KMS-11 (cell line): ENCODE measurements around the gene PPP2R5E.
"Not testable (repeated sequence)": the region's sequence is repeated elsewhere in the genome, so short reads cannot be mapped to it uniquely, and the experiment has no call there.

Source experiments
- H2AFZ ChIP-seq: fragments of 200-600 bp; sonication (generic); 2 replicates; pipeline ENCODE4 v1.6.1; 2016; ENCODE audit warnings: antibody characterized with exemption, mixed run types, low read depth
- H3K27ac ChIP-seq: fragments of 200-600 bp; sonication (generic); 2 replicates; pipeline ENCODE4 v1.6.1; 2016; ENCODE audit warnings: mild to moderate bottlenecking, mixed run types
- H3K27me3 ChIP-seq: fragments of 200-600 bp; sonication (generic); 2 replicates; pipeline ENCODE4 v1.6.1; 2017; ENCODE audit warnings: mild to moderate bottlenecking, low read depth, mixed run types, moderate library complexity; ENCODE audit not compliant: insufficient read depth
- H3K36me3 ChIP-seq: fragments of 200-600 bp; sonication (generic); 2 replicates; pipeline ENCODE4 v1.6.1; 2017; ENCODE audit warnings: mild to moderate bottlenecking, mixed run types; ENCODE audit not compliant: insufficient read depth
- H3K4me1 ChIP-seq: fragments of 200-600 bp; sonication (generic); 2 replicates; pipeline ENCODE4 v1.6.1; 2016; ENCODE audit warnings: mild to moderate bottlenecking, low read depth, mixed run types; ENCODE audit not compliant: poor library complexity, severe bottlenecking
- H3K4me2 ChIP-seq: fragments of 200-600 bp; sonication (generic); 2 replicates; pipeline ENCODE4 v1.7.0; 2016; ENCODE audit warnings: mild to moderate bottlenecking, mixed run types
- H3K4me3 ChIP-seq: fragments of 200-600 bp; sonication (generic); IDR thresholded peaks from 2 replicates; pipeline ENCODE4 v1.6.1; 2017; ENCODE audit warnings: low read depth, low read length, mixed read lengths; ENCODE audit not compliant: insufficient read depth
- H3K79me2 ChIP-seq: fragments of 200-600 bp; sonication (generic); 2 replicates; pipeline ENCODE4 v1.6.1; 2016; ENCODE audit warnings: low read depth, mixed run types; ENCODE audit not compliant: insufficient read depth
- H3K9ac ChIP-seq: fragments of 200-600 bp; sonication (generic); 2 replicates; pipeline ENCODE4 v1.6.1; 2016; ENCODE audit warnings: mild to moderate bottlenecking, mixed run types
- H4K20me1 ChIP-seq: fragments of 200-600 bp; sonication (generic); 2 replicates; pipeline ENCODE4 v1.6.1; 2016; ENCODE audit warnings: mild to moderate bottlenecking, mixed run types; ENCODE audit not compliant: insufficient read depth
- TF ChIP-seq, protein P1 (sequence below): fragments of 200-600 bp; sonication (generic); conservative IDR thresholded peaks from 2 replicates; pipeline ENCODE4 v1.6.1; 2017; ENCODE audit warnings: low read depth, mild to moderate bottlenecking, antibody characterized with exemption, low read length, moderate library complexity, mixed read lengths

Gene PPP2R5E

DNA sequence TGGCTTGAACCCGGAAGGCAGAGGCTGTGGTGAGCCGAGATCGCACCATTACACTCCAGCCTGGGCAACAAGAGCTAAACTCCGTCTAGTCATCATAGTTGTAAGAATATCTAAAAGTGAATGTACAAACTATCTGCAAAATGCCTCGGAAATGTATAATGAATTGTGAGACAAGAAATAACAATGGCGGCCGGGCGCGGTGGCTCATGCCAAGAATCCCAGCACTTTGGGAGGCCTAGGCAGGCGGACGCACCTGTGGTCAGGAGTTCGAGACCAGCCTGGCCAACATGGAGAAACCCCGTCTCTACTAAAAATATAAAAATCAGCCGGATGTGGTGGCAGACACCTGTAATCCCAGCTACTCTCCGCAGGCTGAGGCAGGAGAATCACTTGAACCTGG lies 9.7 kb downstream of the PPP2R5E start:
- H3K79me2 ChIP-seq = peaks cover 23% of the 10 kb centered on the region; the same call in 1 of the 2 replicates
- TF ChIP-seq, protein P1, sequence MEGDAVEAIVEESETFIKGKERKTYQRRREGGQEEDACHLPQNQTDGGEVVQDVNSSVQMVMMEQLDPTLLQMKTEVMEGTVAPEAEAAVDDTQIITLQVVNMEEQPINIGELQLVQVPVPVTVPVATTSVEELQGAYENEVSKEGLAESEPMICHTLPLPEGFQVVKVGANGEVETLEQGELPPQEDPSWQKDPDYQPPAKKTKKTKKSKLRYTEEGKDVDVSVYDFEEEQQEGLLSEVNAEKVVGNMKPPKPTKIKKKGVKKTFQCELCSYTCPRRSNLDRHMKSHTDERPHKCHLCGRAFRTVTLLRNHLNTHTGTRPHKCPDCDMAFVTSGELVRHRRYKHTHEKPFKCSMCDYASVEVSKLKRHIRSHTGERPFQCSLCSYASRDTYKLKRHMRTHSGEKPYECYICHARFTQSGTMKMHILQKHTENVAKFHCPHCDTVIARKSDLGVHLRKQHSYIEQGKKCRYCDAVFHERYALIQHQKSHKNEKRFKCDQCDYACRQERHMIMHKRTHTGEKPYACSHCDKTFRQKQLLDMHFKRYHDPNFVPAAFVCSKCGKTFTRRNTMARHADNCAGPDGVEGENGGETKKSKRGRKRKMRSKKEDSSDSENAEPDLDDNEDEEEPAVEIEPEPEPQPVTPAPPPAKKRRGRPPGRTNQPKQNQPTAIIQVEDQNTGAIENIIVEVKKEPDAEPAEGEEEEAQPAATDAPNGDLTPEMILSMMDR = no peak
- H3K4me2 ChIP-seq = no peak overlapping the region
- H4K20me1 ChIP-seq = no peaks in the 10 kb centered on the region
- no peaks in the 10 kb centered on the region for H3K27me3 ChIP-seq
- no peaks in the 10 kb centered on the region for H3K4me1 ChIP-seq
- H3K9ac ChIP-seq = no peak overlapping the region
- no peak overlapping the region for H3K27ac ChIP-seq
- H3K36me3 ChIP-seq = no peaks in the 10 kb centered on the region
- H3K4me3 ChIP-seq = no peak overlapping the region
- no peak overlapping the region for H2AFZ ChIP-seq

DNA sequence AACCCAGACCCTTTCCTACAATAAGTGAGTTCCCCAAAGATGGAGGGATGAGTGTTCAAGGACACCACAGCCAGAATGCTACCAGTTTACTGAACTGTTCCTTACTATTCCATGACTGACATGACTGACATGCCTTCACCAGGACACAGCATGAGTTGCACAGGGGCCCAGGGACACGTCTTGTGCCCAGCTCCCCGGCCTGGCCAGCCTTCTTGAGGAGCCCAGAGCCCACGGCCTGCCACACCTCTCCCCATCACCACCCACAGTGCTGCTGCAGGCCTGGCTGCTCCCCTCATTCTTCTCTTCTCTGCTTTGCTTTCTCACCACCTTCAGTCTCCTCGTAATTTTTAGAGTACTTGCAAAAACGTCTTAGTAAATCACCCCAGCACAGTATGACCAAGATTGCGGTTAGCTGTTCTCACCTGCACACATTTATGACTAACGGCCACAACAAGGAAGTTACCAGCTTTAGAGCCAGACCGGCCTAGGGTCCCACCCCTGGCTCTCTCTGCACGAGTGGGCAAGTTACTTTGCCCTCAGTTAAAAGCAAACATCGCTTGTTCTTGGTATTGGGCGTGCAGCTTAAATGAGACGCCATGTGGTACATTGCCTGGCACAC lies 18.5 kb downstream of the PPP2R5E start:
- Histone ChIP-seq H3K27me3 (no peaks in the 10 kb centered on the region), H3K4me2 (no peak overlapping the region), H3K9ac (no peak overlapping the region), H3K4me1 (peaks cover 8% of the 10 kb centered on the region), H3K36me3 (no peaks in the 10 kb centered on the region), H4K20me1 (no peaks in the 10 kb centered on the region), H2AFZ (no peak overlapping the region), H3K27ac (no peak overlapping the region), H3K4me3 (no peak overlapping the region), H3K79me2 (peaks cover 16% of the 10 kb centered on the region; the same call in 1 of the 2 replicates)
- TF ChIP-seq, protein P1 = no peak

DNA sequence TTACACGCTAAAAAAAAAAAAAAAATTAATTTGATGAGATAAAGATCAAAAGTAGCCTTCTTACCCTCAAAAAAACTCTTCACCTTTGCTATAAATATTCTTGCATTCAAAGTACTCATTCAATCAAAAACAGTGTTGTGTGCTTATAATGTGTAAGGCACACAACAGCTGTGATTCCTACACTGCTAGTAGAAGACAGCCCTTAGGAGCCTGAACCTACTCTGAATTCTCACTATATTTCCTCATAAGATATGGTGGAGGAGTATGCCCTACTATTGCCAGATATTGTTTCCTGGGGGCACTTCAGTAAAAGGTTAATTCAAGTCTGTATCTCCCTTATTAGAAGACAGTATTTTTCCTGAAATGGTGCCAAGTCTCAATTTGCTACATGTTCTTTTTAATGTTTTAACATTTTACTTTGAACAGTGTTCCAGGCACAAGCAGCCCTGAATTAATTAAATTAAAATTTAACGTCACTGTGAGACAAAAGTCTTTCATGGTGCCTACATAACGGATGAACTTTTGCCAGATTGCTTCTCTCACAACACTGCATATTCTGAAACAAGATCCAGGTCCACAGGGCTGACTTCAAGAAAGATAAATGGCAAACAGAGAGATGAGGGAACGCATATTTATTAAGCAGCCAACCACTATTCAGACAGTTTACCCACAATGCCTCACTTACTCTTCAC lies 19.3 kb downstream of the PPP2R5E start:
- Histone ChIP-seq H3K36me3 (no peaks in the 10 kb centered on the region), H3K4me2 (no peak overlapping the region), H3K4me3 (no peak overlapping the region), H3K9ac (no peak overlapping the region), H4K20me1 (no peaks in the 10 kb centered on the region), H2AFZ (no peak overlapping the region), H3K79me2 (peaks cover 16% of the 10 kb centered on the region; the same call in 1 of the 2 replicates), H3K27ac (no peak overlapping the region), H3K27me3 (no peaks in the 10 kb centered on the region), H3K4me1 (peaks cover 8% of the 10 kb centered on the region)
- TF ChIP-seq, protein P1 = no peak

DNA sequence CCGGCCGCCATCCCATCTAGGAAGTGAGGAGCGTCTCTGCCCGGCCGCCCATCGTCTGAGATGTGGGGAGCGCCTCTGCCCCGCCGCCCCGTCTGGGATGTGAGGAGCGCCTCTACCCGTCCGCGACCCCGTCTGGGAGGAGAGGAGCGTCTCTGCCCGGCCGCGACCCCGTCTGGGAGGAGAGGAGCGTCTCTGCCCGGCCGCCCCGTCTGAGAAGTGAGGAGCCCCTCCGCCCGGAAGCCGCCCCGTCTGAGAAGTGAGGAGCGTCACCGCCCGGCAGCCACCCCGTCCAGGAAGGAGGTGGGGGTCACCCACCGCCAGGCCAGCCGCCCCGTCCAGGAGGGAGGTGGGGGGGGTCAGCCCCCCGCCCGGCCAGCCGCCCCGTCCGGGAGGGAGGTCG lies 20.7 kb downstream of the PPP2R5E start:
- H3K4me3 ChIP-seq, H3K27ac ChIP-seq, H3K4me1 ChIP-seq, H3K4me2 ChIP-seq, H2AFZ ChIP-seq, H3K27me3 ChIP-seq, H3K36me3 ChIP-seq, H4K20me1 ChIP-seq, H3K9ac ChIP-seq: not testable (repeated sequence)
- H3K79me2 ChIP-seq = peaks cover 10% of the 10 kb centered on the region; the same call in 1 of the 2 replicates

DNA sequence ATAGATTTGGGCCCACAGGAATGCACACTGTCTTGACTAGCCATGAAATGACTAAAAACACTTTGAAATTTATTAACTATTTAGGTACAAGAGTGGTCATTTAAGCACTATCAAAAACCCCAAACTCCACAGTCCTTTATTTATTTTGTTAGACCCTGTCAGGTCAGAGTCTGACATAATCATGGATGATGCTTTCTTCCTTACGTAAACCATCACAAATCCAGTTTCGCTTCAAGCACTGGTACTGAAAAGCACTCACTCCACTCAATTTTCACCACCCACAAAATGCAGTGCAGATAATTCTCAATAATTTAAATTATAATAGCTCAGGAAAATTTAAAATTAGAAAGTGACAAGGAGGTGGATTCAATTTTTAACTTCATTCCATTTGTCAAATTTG lies 25.8 kb downstream of the PPP2R5E start:
- Histone ChIP-seq H3K27me3 (no peaks in the 10 kb centered on the region), H3K4me2 (no peak overlapping the region), H3K27ac (no peak overlapping the region), H3K4me3 (no peak overlapping the region), H3K4me1 (peaks cover 41% of the 10 kb centered on the region), H2AFZ (no peak overlapping the region), H4K20me1 (no peaks in the 10 kb centered on the region), H3K36me3 (no peaks in the 10 kb centered on the region), H3K9ac (no peak overlapping the region), H3K79me2 (peaks cover 38% of the 10 kb centered on the region; the same call in 1 of the 2 replicates)
- TF ChIP-seq, protein P1 = no peak
